Right renal pelvis (tissue), 4 donors: ENCODE data around the gene UGT8. TPM values are rescaled to one million over a fixed set of nuclear protein-coding genes. Genes with fewer than 3 reads are reported as not detected.

Experiments
- DNase-seq, 4 donors: peaks; one replicate each; pipeline ENCODE4 v3.0.0-alpha.2; 2013; ENCODE audit warnings: low read depth in 4 of 4, low spot score in 3 of 4, missing footprints in 1 of 4
- polyA plus RNA-seq, 4 donors: library from polyadenylated mRNA; unstranded; fragments of 120-200 nt; gene quantifications; one replicate each; pipeline ENCODE4 v1.2.1, GENCODE V29; 2013; ENCODE audit not compliant: insufficient read length in 4 of 4

Gene UGT8
- polyA plus RNA-seq, 4 donors = 55.7 to 75.7 (median 67.8) TPM

- DNase-seq = no peak
These were observed 78.9 kb downstream of the UGT8 start for GRCh38 chr4:114677346-114677979.

GRCh38 chr4:114684462-114684861, 85.9 kb downstream of the UGT8 start:
- DNase-seq = no peak

- DNase-seq = no peak
These were observed 89.5 kb downstream of the UGT8 start for GRCh38 chr4:114688059-114688458.

- no peak for DNase-seq
These were observed 92.0 kb downstream of the UGT8 start for GRCh38 chr4:114690571-114690970.

GRCh38 chr4:114691865-114692264, 93.3 kb downstream of the UGT8 start:
- no peak for DNase-seq

- DNase-seq = no peak
These were observed 94.4 kb downstream of the UGT8 start for GRCh38 chr4:114692958-114693357.

- DNase-seq = peak in 1 of 4 donors; percentile 22
These were observed 96.2 kb downstream of the UGT8 start for GRCh38 chr4:114694770-114695169.

GRCh38 chr4:114698231-114698630, 99.6 kb downstream of the UGT8 start:
- DNase-seq = no peak

GRCh38 chr4:114701491-114701890, 102.9 kb downstream of the UGT8 start:
- DNase-seq = no peak

GRCh38 chr4:114717432-114717831, 118.8 kb downstream of the UGT8 start:
- DNase-seq = no peak

GRCh38 chr4:114725066-114725465, 126.5 kb downstream of the UGT8 start:
- DNase-seq = no peak

- DNase-seq = no peak
These were observed 128.9 kb downstream of the UGT8 start for GRCh38 chr4:114727461-114727860.
